Activated naive CD8-positive, alpha-beta T cell treated with anti-CD3 and anti-CD28 coated beads, Interleukin-2, amount 50 U/mL, for 16 hours (primary cell): ENCODE measurements around the gene ZNF230.

ENCODE experiments used
- DNase-seq: peaks from one replicate; pipeline ENCODE4 v3.0.0-alpha.2; 2020; ENCODE audit warnings: low read depth, low spot score

The ZNF230 gene

DNA sequence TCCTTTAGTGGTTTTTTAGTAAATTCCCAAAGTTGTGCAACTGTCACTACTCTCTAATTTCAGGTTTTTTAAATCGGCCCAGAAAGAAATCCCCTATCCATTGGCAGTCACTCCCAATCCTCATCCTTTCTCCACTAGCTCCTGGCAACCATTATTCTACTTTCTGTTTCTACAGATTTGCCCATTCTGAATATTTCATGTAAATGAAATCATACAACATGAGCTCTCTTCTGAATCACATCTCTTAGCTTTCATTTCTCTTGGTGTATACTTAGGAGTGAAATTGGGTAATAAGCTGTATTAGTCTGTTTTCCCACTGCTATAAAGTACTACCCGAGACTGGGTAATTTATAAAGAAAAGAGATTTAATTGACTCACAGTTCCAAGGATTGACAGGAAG is 39.4 kb downstream of the ZNF230 start:
- DNase-seq, result no peak

GRCh38 chr19:44050740-44051649 is 48.2 kb downstream of the ZNF230 start:
- no peak for DNase-seq

DNA sequence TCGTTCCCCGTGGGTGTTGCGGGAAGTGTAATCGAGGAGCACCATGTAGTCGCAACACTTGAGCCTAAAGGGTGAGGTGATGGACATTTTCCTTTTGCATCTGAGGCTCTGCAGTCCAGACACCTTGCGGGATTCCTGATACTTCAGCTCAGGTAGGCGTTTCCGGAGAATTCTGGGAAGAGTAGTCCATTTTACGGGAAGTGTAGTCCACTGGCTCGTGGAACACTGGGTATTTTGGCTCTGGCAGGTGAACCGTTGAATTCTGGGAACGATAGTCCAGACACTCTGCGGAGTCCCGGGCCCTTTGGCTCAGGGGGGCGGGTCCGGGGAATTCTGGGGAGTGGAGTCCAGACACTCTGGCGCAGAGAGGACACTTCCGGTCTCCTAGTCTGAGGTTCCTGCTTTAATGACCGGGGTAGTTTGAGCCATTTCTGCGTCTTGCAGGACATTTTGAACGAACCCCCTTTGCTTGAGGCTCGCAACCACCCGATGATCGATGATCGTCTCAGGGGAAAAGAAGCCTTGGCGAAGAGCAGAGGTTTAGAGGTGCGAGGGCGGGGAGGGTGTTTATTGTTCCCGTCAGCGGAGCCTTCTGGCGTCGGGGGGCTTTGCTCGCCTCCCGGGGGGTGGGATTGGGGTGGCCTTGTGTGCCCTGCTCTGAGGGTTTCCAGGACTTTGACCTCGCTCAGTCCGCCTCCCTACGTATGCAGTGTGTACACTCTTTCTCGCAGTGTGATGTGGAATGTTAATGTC is 49.1 kb downstream of the ZNF230 start, which contains the start of gene ZNF223:
ZNF223 (plus strand) TSS at position 387 of the 753 bp plus-strand sequence. CDS start 3,141 bp downstream, outside the sequence.
- peak; percentile 59 for DNase-seq

DNA sequence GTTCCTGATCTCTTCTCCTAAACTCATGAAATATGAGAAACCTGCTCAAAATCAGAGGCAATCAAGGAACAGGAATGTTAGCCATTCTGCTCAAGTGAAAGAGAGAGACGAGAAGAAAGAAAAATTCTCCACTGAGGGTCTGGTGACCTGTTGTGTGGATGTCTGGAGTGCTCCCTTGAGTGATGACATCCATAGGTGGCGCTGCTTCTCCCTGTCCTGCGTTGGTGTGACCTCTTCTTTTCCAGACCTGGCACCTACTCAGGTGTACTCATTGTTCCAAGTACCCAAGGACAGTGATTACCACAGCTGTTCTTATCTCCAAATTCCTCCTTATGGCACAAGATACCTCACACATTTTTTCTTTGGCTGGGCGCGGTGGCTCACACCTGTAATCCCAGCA is 53.1 kb downstream of the ZNF230 start:
- no peak for DNase-seq

DNA sequence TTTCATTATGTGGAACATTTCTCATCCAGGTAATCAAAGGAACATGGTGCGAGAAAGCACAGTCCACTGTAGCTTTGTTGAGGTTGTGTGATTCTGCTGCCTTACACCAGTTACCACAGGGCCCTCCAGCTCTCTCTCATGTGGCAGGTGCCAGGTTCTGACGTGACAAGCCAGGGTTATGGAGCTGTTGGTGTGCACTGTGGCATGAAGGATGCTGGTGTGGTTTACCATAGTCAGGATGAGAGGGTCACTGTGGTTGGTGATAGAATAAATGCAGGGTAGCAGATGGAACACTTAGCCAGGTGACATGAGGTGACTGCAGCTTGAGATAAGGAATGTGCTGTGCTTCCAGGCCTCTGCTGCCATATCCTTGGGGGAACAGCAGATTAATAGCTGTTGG is 56.5 kb downstream of the ZNF230 start:
- no peak for DNase-seq

- DNase-seq, result no peak
Measured at GRCh38 chr19:44061038-44061437, 58.3 kb downstream of the ZNF230 start.
